ENCODE data around the gene KIF6.

GRCh38 chr6:39298061-39298460, 427.1 kb downstream of the KIF6 start:
- TF ChIP-seq CTCF (IDR thresholded peaks at IDR 0.05; ENCODE audit: control extremely low read depth in 1 of 3, insufficient read depth in 1 of 3, low read depth in 1 of 3, low read length in 3 of 3) (no peak), SP2 (IDR thresholded peaks at IDR 0.05; ENCODE audit: low read length) (no peak), EZH2 (IDR thresholded peaks at IDR 0.05; ENCODE audit: low read depth, low read length, severe bottlenecking) (no peak), CREB1 (IDR thresholded peaks at IDR 0.05) (no peak), POLR2A (IDR thresholded peaks at IDR 0.05; ENCODE audit: control extremely low read depth in 1 of 2, low read depth in 2 of 2, low read length in 2 of 2) (no peak), FOSL1 (IDR thresholded peaks at IDR 0.05; ENCODE audit: insufficient read depth, low read depth, low read length) (no peak)

Data from H1 (cell line).